ENCODE results near the gene SIM2.
A peak's percentile ranks its signal among the peaks of the same experiment; 100 is the strongest.

The SIM2 gene

GRCh38 chr21:36709030-36709867 lies 10.3 kb downstream of the SIM2 start:
- Histone ChIP-seq H3K4me2 (ENCODE audit: low read length) (peak overlapping the region; percentile 76), H3K27me3 (ENCODE audit: control insufficient read depth, insufficient read depth, low read length) (no peaks in the 10 kb centered on the region), H3K9ac (ENCODE audit: low read depth, low read length) (peak overlapping the region; percentile 94), H3K4me3 (ENCODE audit: low read length) (peak overlapping the region; percentile 58), H3K9me3 (replicated peaks; ENCODE audit: low read length) (no peaks in the 10 kb centered on the region), H3K36me3 (ENCODE audit: insufficient read depth, low read length) (peaks cover 20% of the 10 kb centered on the region), H3K4me1 (ENCODE audit: control insufficient read depth, insufficient read depth, low read length) (no peaks in the 10 kb centered on the region)

- peak overlapping the region; percentile 94 for H3K9ac ChIP-seq (ENCODE audit: low read depth, low read length)
- H3K4me2 ChIP-seq (ENCODE audit: low read length) = peak overlapping the region; percentile 76
- peak overlapping the region; percentile 43 for H3K4me3 ChIP-seq (ENCODE audit: low read length)
- no peaks in the 10 kb centered on the region for H3K9me3 ChIP-seq (replicated peaks; ENCODE audit: low read length)
- no peaks in the 10 kb centered on the region for H3K4me1 ChIP-seq (ENCODE audit: control insufficient read depth, insufficient read depth, low read length)
- H3K36me3 ChIP-seq (ENCODE audit: insufficient read depth, low read length) = peaks cover 28% of the 10 kb centered on the region
- H3K27me3 ChIP-seq (ENCODE audit: control insufficient read depth, insufficient read depth, low read length) = no peaks in the 10 kb centered on the region
These were observed 11.2 kb downstream of the SIM2 start for GRCh38 chr21:36709868-36710728.

- no peaks in the 10 kb centered on the region for H3K9me3 ChIP-seq (replicated peaks; ENCODE audit: low read length)
- peaks cover 28% of the 10 kb centered on the region for H3K36me3 ChIP-seq (ENCODE audit: insufficient read depth, low read length)
- H3K9ac ChIP-seq (ENCODE audit: low read depth, low read length) = peak overlapping the region; percentile 94
- no peaks in the 10 kb centered on the region for H3K27me3 ChIP-seq (ENCODE audit: control insufficient read depth, insufficient read depth, low read length)
- H3K4me2 ChIP-seq (ENCODE audit: low read length) = peak overlapping the region; percentile 76
- peak overlapping the region; percentile 31 for H3K4me3 ChIP-seq (ENCODE audit: low read length)
- H3K4me1 ChIP-seq (ENCODE audit: control insufficient read depth, insufficient read depth, low read length) = no peaks in the 10 kb centered on the region
These were observed 11.8 kb downstream of the SIM2 start for GRCh38 chr21:36710729-36711048.

- Histone ChIP-seq H3K27me3 (ENCODE audit: control insufficient read depth, insufficient read depth, low read length) (no peaks in the 10 kb centered on the region), H3K4me2 (ENCODE audit: low read length) (no peak overlapping the region), H3K9me3 (replicated peaks; ENCODE audit: low read length) (no peaks in the 10 kb centered on the region), H3K4me1 (ENCODE audit: control insufficient read depth, insufficient read depth, low read length) (peaks cover 5% of the 10 kb centered on the region), H3K4me3 (ENCODE audit: low read length) (no peak overlapping the region), H3K9ac (ENCODE audit: low read depth, low read length) (peak overlapping the region; percentile 34), H3K36me3 (ENCODE audit: insufficient read depth, low read length) (peaks cover 39% of the 10 kb centered on the region)
These were observed 14.8 kb downstream of the SIM2 start for GRCh38 chr21:36713746-36714145.

GRCh38 chr21:36716387-36716786 lies 17.5 kb downstream of the SIM2 start:
- no peaks in the 10 kb centered on the region for H3K27me3 ChIP-seq (ENCODE audit: control insufficient read depth, insufficient read depth, low read length)

GRCh38 chr21:36716836-36717235 lies 17.9 kb downstream of the SIM2 start:
- Histone ChIP-seq H3K9ac (ENCODE audit: low read depth, low read length) (no peak overlapping the region), H3K36me3 (ENCODE audit: insufficient read depth, low read length) (peaks cover 46% of the 10 kb centered on the region), H3K9me3 (replicated peaks; ENCODE audit: low read length) (no peaks in the 10 kb centered on the region), H3K4me1 (ENCODE audit: control insufficient read depth, insufficient read depth, low read length) (peaks cover 13% of the 10 kb centered on the region), H3K4me2 (ENCODE audit: low read length) (no peak overlapping the region), H3K4me3 (ENCODE audit: low read length) (no peak overlapping the region), H3K27me3 (ENCODE audit: control insufficient read depth, insufficient read depth, low read length) (no peaks in the 10 kb centered on the region)

More at GRCh38 chr21:36716387-36716786, 17.5 kb downstream of the SIM2 start:
- H3K9ac ChIP-seq (ENCODE audit: low read depth, low read length) = no peak overlapping the region
- H3K4me1 ChIP-seq (ENCODE audit: control insufficient read depth, insufficient read depth, low read length) = peaks cover 13% of the 10 kb centered on the region
- peaks cover 46% of the 10 kb centered on the region for H3K36me3 ChIP-seq (ENCODE audit: insufficient read depth, low read length)
- no peaks in the 10 kb centered on the region for H3K9me3 ChIP-seq (replicated peaks; ENCODE audit: low read length)
- no peak overlapping the region for H3K4me2 ChIP-seq (ENCODE audit: low read length)
- H3K4me3 ChIP-seq (ENCODE audit: low read length) = no peak overlapping the region

- Histone ChIP-seq H3K9ac (ENCODE audit: low read depth, low read length) (no peak overlapping the region), H3K4me3 (ENCODE audit: low read length) (no peak overlapping the region), H3K4me1 (ENCODE audit: control insufficient read depth, insufficient read depth, low read length) (peaks cover 13% of the 10 kb centered on the region), H3K9me3 (replicated peaks; ENCODE audit: low read length) (no peaks in the 10 kb centered on the region), H3K36me3 (ENCODE audit: insufficient read depth, low read length) (peaks cover 46% of the 10 kb centered on the region), H3K27me3 (ENCODE audit: control insufficient read depth, insufficient read depth, low read length) (no peaks in the 10 kb centered on the region), H3K4me2 (ENCODE audit: low read length) (no peak overlapping the region)
These were observed 19.1 kb downstream of the SIM2 start for GRCh38 chr21:36717976-36718375.

- Histone ChIP-seq H3K27me3 (ENCODE audit: control insufficient read depth, insufficient read depth, low read length) (no peaks in the 10 kb centered on the region), H3K36me3 (ENCODE audit: insufficient read depth, low read length) (peaks cover 45% of the 10 kb centered on the region), H3K4me3 (ENCODE audit: low read length) (no peak overlapping the region), H3K9me3 (replicated peaks; ENCODE audit: low read length) (no peaks in the 10 kb centered on the region), H3K4me1 (ENCODE audit: control insufficient read depth, insufficient read depth, low read length) (peaks cover 13% of the 10 kb centered on the region), H3K9ac (ENCODE audit: low read depth, low read length) (peak overlapping the region; percentile 74), H3K4me2 (ENCODE audit: low read length) (peak overlapping the region; percentile 14)
These were observed 20.1 kb downstream of the SIM2 start for GRCh38 chr21:36718951-36719501.

GRCh38 chr21:36719614-36720013 lies 20.7 kb downstream of the SIM2 start:
- H3K4me1 ChIP-seq (ENCODE audit: control insufficient read depth, insufficient read depth, low read length) = peaks cover 13% of the 10 kb centered on the region
- no peak overlapping the region for H3K4me2 ChIP-seq (ENCODE audit: low read length)
- no peaks in the 10 kb centered on the region for H3K27me3 ChIP-seq (ENCODE audit: control insufficient read depth, insufficient read depth, low read length)
- H3K4me3 ChIP-seq (ENCODE audit: low read length) = no peak overlapping the region
- H3K9me3 ChIP-seq (replicated peaks; ENCODE audit: low read length) = no peaks in the 10 kb centered on the region
- peaks cover 39% of the 10 kb centered on the region for H3K36me3 ChIP-seq (ENCODE audit: insufficient read depth, low read length)
- peak overlapping the region; percentile 74 for H3K9ac ChIP-seq (ENCODE audit: low read depth, low read length)

- no peak overlapping the region for H3K4me2 ChIP-seq (ENCODE audit: low read length)
- H3K9me3 ChIP-seq (replicated peaks; ENCODE audit: low read length) = no peaks in the 10 kb centered on the region
- H3K9ac ChIP-seq (ENCODE audit: low read depth, low read length) = no peak overlapping the region
- peaks cover 46% of the 10 kb centered on the region for H3K36me3 ChIP-seq (ENCODE audit: insufficient read depth, low read length)
- no peak overlapping the region for H3K4me3 ChIP-seq (ENCODE audit: low read length)
- no peaks in the 10 kb centered on the region for H3K27me3 ChIP-seq (ENCODE audit: control insufficient read depth, insufficient read depth, low read length)
- peaks cover 13% of the 10 kb centered on the region for H3K4me1 ChIP-seq (ENCODE audit: control insufficient read depth, insufficient read depth, low read length)
These were observed 22.9 kb downstream of the SIM2 start for GRCh38 chr21:36721817-36722216.

Measured in skeletal muscle satellite cell (primary cell).